Endothelial cell (in vitro differentiated cells): ENCODE results near the gene ZNF595. TPM values are rescaled to one million over a fixed set of nuclear protein-coding genes. Genes with fewer than 3 reads are reported as not detected.

Experiments
- DNase-seq: peaks from one replicate; pipeline ENCODE4 v3.0.0; 2021; ENCODE audit warnings: low spot score
- H3K27ac Mint-ChIP-seq: one replicate; pipeline ENCODE4 v1.8.0; 2021; ENCODE audit warnings: mixed read lengths, inconsistent platforms; ENCODE audit not compliant: unreplicated experiment
- H3K27me3 Mint-ChIP-seq: one replicate; pipeline ENCODE4 v1.8.0; 2021; ENCODE audit warnings: mild to moderate bottlenecking, moderate library complexity, mixed read lengths, inconsistent platforms; ENCODE audit not compliant: unreplicated experiment
- H3K36me3 Mint-ChIP-seq: one replicate; pipeline ENCODE4 v1.8.0; 2021; ENCODE audit warnings: mild to moderate bottlenecking, low read depth, mixed read lengths, inconsistent platforms; ENCODE audit not compliant: unreplicated experiment
- H3K4me1 Mint-ChIP-seq: one replicate; pipeline ENCODE4 v1.8.0; 2021; ENCODE audit warnings: mild to moderate bottlenecking, mixed read lengths, inconsistent platforms; ENCODE audit not compliant: unreplicated experiment
- H3K4me3 Mint-ChIP-seq: one replicate; pipeline ENCODE4 v1.8.0; 2021; ENCODE audit warnings: mild to moderate bottlenecking, mixed read lengths, inconsistent platforms; ENCODE audit not compliant: unreplicated experiment
- H3K9me3 Mint-ChIP-seq: one replicate; pipeline ENCODE4 v1.8.0; 2021; ENCODE audit warnings: mixed read lengths, inconsistent platforms; ENCODE audit not compliant: unreplicated experiment
- CTCF ChIP-seq: fragments of 200-600 bp; sonication (generic); IDR thresholded peaks from one replicate; pipeline ENCODE4 v1.5.0; 2021; ENCODE audit warnings: antibody characterized with exemption; ENCODE audit not compliant: unreplicated experiment
- total RNA-seq: library from RNA; stranded (reverse); fragmentation: NEBNext Ultra II Directional; extraction: Animal tissue kit (Norgen Biotek cat#: 25700); gene quantifications from one replicate; pipeline ENCODE4 v1.2.1, GENCODE V29; 2021; ENCODE audit not compliant: unreplicated experiment

ZNF595 gene
- total RNA-seq, 1 donor from 2014 or later = 24.9 TPM

DNA sequence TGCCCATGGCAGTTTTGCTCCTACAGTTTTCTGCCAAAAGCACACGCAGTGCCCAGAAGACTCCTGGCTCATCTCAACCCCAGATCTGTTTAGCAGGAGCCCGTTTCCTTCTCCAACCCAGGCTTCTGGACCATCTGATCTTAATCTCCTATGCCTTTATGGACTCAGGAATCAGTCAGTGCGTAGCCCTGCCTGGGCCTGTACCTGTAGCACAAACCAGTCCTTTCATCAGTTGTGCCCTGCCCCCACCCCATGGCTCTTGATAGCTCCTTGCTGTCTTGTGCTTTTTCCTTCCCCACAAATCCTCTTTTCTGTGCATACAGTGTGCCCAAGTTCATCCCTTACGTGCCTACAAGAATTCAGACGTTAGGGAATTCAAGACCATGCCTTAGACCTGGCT, 72.7 kb downstream of the ZNF595 start:
- Mint-ChIP-seq H3K27me3 (peaks cover 2% of the 10 kb centered on the region), H3K27ac (peak overlapping the region; percentile 33), H3K9me3 (peaks cover 5% of the 10 kb centered on the region), H3K4me3 (peak overlapping the region; percentile 99), H3K36me3 (peaks cover 32% of the 10 kb centered on the region), H3K4me1 (peaks cover 22% of the 10 kb centered on the region)
- no peak for TF ChIP-seq CTCF
- no peak for DNase-seq

DNA sequence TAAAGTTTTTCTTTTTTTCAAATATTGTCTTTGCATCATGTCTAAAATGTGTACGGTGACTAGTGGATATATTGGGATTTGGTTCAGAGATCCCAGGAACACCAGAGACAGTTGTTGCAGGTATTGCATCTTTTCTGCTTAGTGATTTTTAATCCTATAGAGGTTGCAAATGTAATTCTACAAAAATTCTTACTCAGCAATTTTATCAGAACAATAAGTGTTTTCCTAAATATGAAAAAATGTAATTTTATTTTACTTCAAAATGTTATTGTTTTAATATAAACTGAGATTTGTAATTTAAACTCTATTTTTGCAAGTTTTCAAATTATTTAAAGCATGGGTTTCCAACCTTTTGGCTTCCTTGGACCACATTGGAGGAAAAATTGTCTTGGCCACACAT, 79.4 kb downstream of the ZNF595 start:
- Mint-ChIP-seq H3K36me3 (peaks cover 44% of the 10 kb centered on the region), H3K27me3 (peaks cover under 1% of the 10 kb centered on the region), H3K4me3 (no peak overlapping the region)

More for the DNA sequence above, 79.4 kb downstream of the ZNF595 start:
- DNase-seq = no peak
- no peak for TF ChIP-seq CTCF
- Mint-ChIP-seq H3K9me3 (no peaks in the 10 kb centered on the region), H3K27ac (no peak overlapping the region), H3K4me1 (no peaks in the 10 kb centered on the region)

Other genes starting within 250 kb of the ZNF595 start
- gene ZNF718, start 71.2 kb downstream of the ZNF595 start, total RNA-seq = 14.0 TPM